B cell (primary cell): ENCODE results near the gene SIAH3. TPM values are rescaled to one million over a fixed set of nuclear protein-coding genes. Genes with fewer than 3 reads are reported as not detected.

Source experiments
- ATAC-seq: fragments of 200-7000 bp; cut with Tn5 transposase; one replicate; pipeline ENCODE4 v1.10.0; 2021; ENCODE audit warnings: low read depth, mild to moderate bottlenecking, moderate number of reproducible peaks, moderate library complexity
- CTCF ChIA-PET: fragments of 350-600 bp; sonication (Branson Sonifier 250); formaldehyde crosslinking; loops from one replicate; lab custom pipeline; 2021; ENCODE audit warnings: antibody characterized with exemption, inconsistent platforms; lab: Charles Lee
- POLR2A ChIA-PET: fragments of 350-600 bp; sonication (Branson Sonifier 250); formaldehyde crosslinking; loops from one replicate; lab custom pipeline; 2021; ENCODE audit warnings: antibody characterized with exemption; lab: Charles Lee
- DNase-seq: peaks from one replicate; pipeline ENCODE4 v3.0.0; 2013
- H2AFZ ChIP-seq: 2 replicates; pipeline ENCODE4 v1.6.1; 2012; ENCODE audit warnings: mild to moderate bottlenecking, low read depth, low read length; ENCODE audit not compliant: insufficient read depth, poor library complexity, severe bottlenecking
- H3K27ac ChIP-seq, 2 donors: 1 replicate in 1 of 2; 2 replicates in 1 of 2; pipeline ENCODE4 v1.5.1; 2012 to 2013; ENCODE audit warnings: low read length in 2 of 2, mild to moderate bottlenecking in 2 of 2, moderate library complexity in 1 of 2
- H3K27me3 ChIP-seq, 4 experiments: fragments of 200-600 bp in 1 of 4; sonication (generic) in 1 of 4; replicated peaks in 1 of 4; 1 replicate in 2 of 4; 2 replicates in 2 of 4; pipeline versions ENCODE4 v1.6.1 to v1.7.0; 2013 to 2016; ENCODE audit warnings: low read length in 3 of 4, mild to moderate bottlenecking in 2 of 4, mixed read lengths in 1 of 4, moderate library complexity in 1 of 4; ENCODE audit not compliant: insufficient read depth in 4 of 4, control insufficient read depth in 3 of 4; ENCODE audit errors: control extremely low read depth in 1 of 4
- H3K36me3 ChIP-seq, 2 experiments: replicated peaks in 1 of 2; 1 replicate in 1 of 2; 2 replicates in 1 of 2; pipeline versions ENCODE4 v1.6.1 to v1.7.1; 2013; ENCODE audit warnings: low read length in 1 of 2; ENCODE audit not compliant: insufficient read depth in 2 of 2, control insufficient read depth in 1 of 2; ENCODE audit errors: control extremely low read depth in 1 of 2, extremely low read depth in 1 of 2
- H3K4me1 ChIP-seq, 2 donors: fragments of 200-600 bp in 1 of 2; sonication (generic) in 1 of 2; 1 replicate in 1 of 2; 2 replicates in 1 of 2; pipeline versions ENCODE4 v1.5.1 to v1.6.1; 2013 to 2017; ENCODE audit warnings: low read length in 2 of 2; ENCODE audit not compliant: control insufficient read depth in 2 of 2, insufficient read depth in 2 of 2
- H3K4me2 ChIP-seq: replicated peaks from 2 replicates; pipeline ENCODE3; 2012; ENCODE audit warnings: mild to moderate bottlenecking, low read depth, low read length; ENCODE audit not compliant: poor library complexity, severe bottlenecking
- H3K4me3 ChIP-seq, 5 experiments: fragments of 200-600 bp in 1 of 5; sonication (generic) in 1 of 5; 1 replicate in 3 of 5; 2 replicates in 2 of 5; pipeline versions ENCODE4 v1.5.1 to v1.7.0; 2011 to 2016; ENCODE audit warnings: low read length in 4 of 5, mild to moderate bottlenecking in 4 of 5, low read depth in 2 of 5, control low read depth in 1 of 5, moderate library complexity in 1 of 5; ENCODE audit not compliant: insufficient read depth in 1 of 5; ENCODE audit errors: control extremely low read depth in 1 of 5, extremely low read depth in 1 of 5
- H3K79me2 ChIP-seq: fragments of 200-600 bp; sonication (generic); one replicate; pipeline ENCODE4 v1.6.0; 2016; ENCODE audit warnings: low read length; ENCODE audit not compliant: control insufficient read depth, insufficient read depth
- H3K9ac ChIP-seq: fragments of 200-600 bp; sonication (generic); 2 replicates; pipeline ENCODE4 v1.6.1; 2017; ENCODE audit warnings: mild to moderate bottlenecking, low read length, moderate library complexity
- H3K9me3 ChIP-seq, 3 donors: one replicate each; pipeline versions ENCODE4 v1.6.1 to v1.7.1; 2013; ENCODE audit warnings: low read length in 2 of 3; ENCODE audit not compliant: control insufficient read depth in 2 of 3, insufficient read depth in 1 of 3; ENCODE audit errors: control extremely low read depth in 1 of 3
- H4K20me1 ChIP-seq: 2 replicates; pipeline ENCODE4 v1.6.0; 2012; ENCODE audit warnings: mild to moderate bottlenecking, low read length; ENCODE audit not compliant: insufficient read depth, control insufficient read depth, poor library complexity, severe bottlenecking
- H3K27ac Mint-ChIP-seq: one replicate; pipeline ENCODE4 v1.8.0; 2021; ENCODE audit warnings: mixed read lengths
- H3K27me3 Mint-ChIP-seq: one replicate; pipeline ENCODE4 v1.8.0; 2021; ENCODE audit warnings: mixed read lengths
- H3K4me1 Mint-ChIP-seq: one replicate; pipeline ENCODE4 v1.8.0; 2021; ENCODE audit warnings: mixed read lengths
- H3K4me3 Mint-ChIP-seq: one replicate; pipeline ENCODE4 v1.8.0; 2021; ENCODE audit warnings: mixed read lengths
- H3K9me3 Mint-ChIP-seq: one replicate; pipeline ENCODE4 v1.8.0; 2022; ENCODE audit warnings: mixed read lengths; ENCODE audit not compliant: insufficient read depth
- CTCF ChIP-seq: fragments of 200-600 bp; IDR thresholded peaks from one replicate; pipeline ENCODE4 v1.8.0; 2022; ENCODE audit warnings: antibody characterized with exemption, mild to moderate bottlenecking
- EZH2 ChIP-seq: IDR thresholded peaks from 2 replicates; pipeline ENCODE4 v1.6.1; 2012; ENCODE audit warnings: borderline replicate concordance, low read depth, mild to moderate bottlenecking, moderate library complexity, low read length; ENCODE audit not compliant: insufficient read depth, poor library complexity, severe bottlenecking
- WGBS: methylation state at CpG from one replicate; pipeline ENCODE4 v1.1.5; 2013; ENCODE audit warnings: missing lambda C conversion rate; ENCODE audit not compliant: insufficient coverage; 5-methylcytosine and 5-hydroxymethylcytosine counted together
- intact Hi-C: fragments of 100-400 bp; cut with micrococcal nuclease; formaldehyde crosslinking; loops from one replicate; pipeline ENCODE4 v1.10.0; 2022
- polyA plus RNA-seq: library from polyadenylated mRNA; depleted of rRNA; stranded (reverse); fragments of >200 nt; gene quantifications from 2 replicates; pipeline ENCODE4 v1.2.3, GENCODE V29; 2012
- total RNA-seq, 2 donors: library from RNA; stranded (reverse); fragments of 120-200 nt in 1 of 2; gene quantifications; 1 replicate in 1 of 2; 2 replicates in 1 of 2; pipeline versions ENCODE4 v1.2.3 to v1.2.4, GENCODE V29; 2013 to 2022

The SIAH3 gene
- total and polyA plus RNA-seq, 2 donors (not counting 1 experiment from before 2014, with no cell fraction given): not detected

GRCh38 chr13:45895881-45896280 lies 44.3 kb upstream of the SIAH3 start:
- no peaks in the 10 kb centered on the region for H3K4me1 Mint-ChIP-seq
- no peaks in the 10 kb centered on the region for H3K4me1 ChIP-seq
- DNase-seq: no peak
- H3K79me2 ChIP-seq: no peaks in the 10 kb centered on the region
- no peak overlapping the region for H3K27ac ChIP-seq
- peaks cover 0 to 4% (median 0%) of the 10 kb centered on the region in 4 experiments for H3K27me3 ChIP-seq
- POLR2A ChIA-PET: no interaction called here
- TF ChIP-seq EZH2 (no peak), CTCF (no peak)
- no peak overlapping the region for H3K4me2 ChIP-seq
- no peaks in the 10 kb centered on the region for H3K36me3 ChIP-seq
- no peak overlapping the region for H3K9ac ChIP-seq
- no peaks in the 10 kb centered on the region for H3K9me3 Mint-ChIP-seq
- H3K27ac Mint-ChIP-seq: no peak overlapping the region
- H3K9me3 ChIP-seq: peaks cover 0 to 4% (median 0%) of the 10 kb centered on the region in 3 donors
- no CpG with 5 or more reads among the region's 2 CpGs for WGBS
- intact Hi-C loops: no loop called here
- no peaks in the 10 kb centered on the region for H4K20me1 ChIP-seq
- H3K27me3 Mint-ChIP-seq: peaks cover 20% of the 10 kb centered on the region
- no peak overlapping the region for H3K4me3 Mint-ChIP-seq
- H3K4me3 ChIP-seq: no peak overlapping the region
- ATAC-seq: no peak
- CTCF ChIA-PET: no interaction called here
- no peak overlapping the region for H2AFZ ChIP-seq

GRCh38 chr13:45892513-45892912 lies 41.0 kb upstream of the SIAH3 start:
- Histone ChIP-seq H2AFZ (no peak overlapping the region), H3K79me2 (no peaks in the 10 kb centered on the region), H3K36me3 (no peaks in the 10 kb centered on the region), H4K20me1 (no peaks in the 10 kb centered on the region), H3K4me2 (no peak overlapping the region), H3K4me3 (no peak overlapping the region), H3K9me3 (peaks cover 0 to 4% (median 0%) of the 10 kb centered on the region in 3 donors), H3K9ac (no peak overlapping the region), H3K4me1 (no peaks in the 10 kb centered on the region), H3K27ac (no peak overlapping the region), H3K27me3 (peaks cover 0 to 4% (median 0%) of the 10 kb centered on the region in 4 experiments)
- Mint-ChIP-seq H3K4me1 (no peaks in the 10 kb centered on the region), H3K27me3 (peaks cover 29% of the 10 kb centered on the region), H3K4me3 (no peak overlapping the region), H3K27ac (no peak overlapping the region), H3K9me3 (no peaks in the 10 kb centered on the region)
- intact Hi-C loops: no loop called here
- TF ChIP-seq EZH2 (no peak), CTCF (no peak)
- ChIA-PET CTCF (no interaction called here), POLR2A (no interaction called here)
- no peak for DNase-seq
- no peak for ATAC-seq
